IPS-11a (cell line): ENCODE data around the gene IQGAP2.
"Not testable (repeated sequence)": the region's sequence is repeated elsewhere in the genome, so short reads cannot be mapped to it uniquely, and the experiment has no call there.

Experiments used
- H3K4me3 ChIP-seq: one replicate; pipeline ENCODE4 v1.5.1; 2013; ENCODE audit warnings: low read depth, low read length, control low read depth

IQGAP2 gene

DNA sequence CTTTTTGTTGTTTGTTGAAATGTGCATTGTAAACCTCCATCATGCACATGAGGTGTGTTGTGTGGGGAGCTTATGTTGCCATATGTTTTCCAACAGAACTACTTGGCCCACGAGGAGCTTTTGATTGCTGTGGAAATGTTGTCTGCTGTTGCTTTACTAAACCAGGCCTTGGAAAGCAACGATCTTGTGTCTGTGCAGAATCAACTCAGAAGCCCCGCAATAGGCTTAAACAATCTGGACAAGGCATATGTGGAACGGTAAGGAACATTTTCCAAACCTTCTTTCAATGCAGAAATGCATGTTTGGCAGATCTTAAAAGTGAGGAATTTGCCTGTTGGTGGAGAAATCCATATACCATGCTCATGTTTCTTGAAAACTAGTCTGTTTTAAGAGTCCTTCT is 197.6 kb downstream of the IQGAP2 start:
- H3K4me3 ChIP-seq, result no peak overlapping the region

- no peak overlapping the region for H3K4me3 ChIP-seq
Observed at GRCh38 chr5:76601470-76601869, 198.4 kb downstream of the IQGAP2 start.

DNA sequence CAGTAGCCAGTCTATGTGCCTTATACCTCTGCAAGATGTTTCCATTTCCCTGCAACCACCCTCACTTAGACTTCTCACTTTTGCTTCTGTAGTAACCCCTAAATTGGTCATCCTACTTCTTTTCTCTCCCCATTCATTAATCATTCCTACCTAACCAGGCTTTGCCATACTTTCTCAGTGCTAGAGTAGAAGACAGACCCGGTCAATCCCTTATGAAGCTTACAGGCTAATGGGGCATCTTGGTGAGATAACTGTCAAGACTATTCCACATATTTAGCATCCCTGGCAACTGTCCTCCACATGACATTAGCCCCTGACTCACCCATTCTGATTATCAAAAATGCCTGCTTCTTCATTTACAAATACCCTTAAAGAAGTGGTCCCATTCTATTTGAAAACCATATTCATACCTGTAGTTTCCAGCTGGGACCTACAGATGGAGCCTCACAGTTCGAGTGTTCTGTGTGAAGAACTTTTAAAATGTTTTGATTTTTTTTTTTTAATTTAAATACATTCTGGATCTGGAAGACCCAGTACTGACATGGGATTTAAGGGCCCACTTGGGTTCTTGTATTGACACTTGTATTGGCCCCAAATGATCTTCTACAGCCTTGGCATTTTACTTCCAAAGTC is 199.1 kb downstream of the IQGAP2 start:
- H3K4me3 ChIP-seq, result no peak overlapping the region

DNA sequence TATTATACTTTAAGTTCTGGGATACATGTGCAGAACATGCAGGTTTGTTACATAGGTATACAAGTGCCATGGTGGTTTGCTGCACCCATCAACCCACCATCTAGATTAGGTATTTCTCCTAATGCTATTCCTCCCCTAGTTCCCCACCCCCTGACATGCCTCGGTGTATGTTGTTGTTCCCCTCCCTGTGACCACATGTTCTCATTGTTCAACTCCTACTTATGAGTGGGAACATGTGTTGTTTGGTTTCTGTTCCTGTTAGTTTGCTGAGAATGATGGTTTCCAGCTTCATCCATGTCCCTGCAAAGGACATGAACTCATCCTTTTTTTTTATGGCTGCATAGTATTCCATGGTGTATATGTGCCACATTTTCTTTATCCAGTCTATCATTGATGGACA is 200.9 kb downstream of the IQGAP2 start:
- H3K4me3 ChIP-seq, result not testable (repeated sequence)

- no peak overlapping the region for H3K4me3 ChIP-seq
Observed at GRCh38 chr5:76604838-76605237, 201.8 kb downstream of the IQGAP2 start.

GRCh38 chr5:76606701-76607100 is 203.6 kb downstream of the IQGAP2 start:
- no peak overlapping the region for H3K4me3 ChIP-seq

DNA sequence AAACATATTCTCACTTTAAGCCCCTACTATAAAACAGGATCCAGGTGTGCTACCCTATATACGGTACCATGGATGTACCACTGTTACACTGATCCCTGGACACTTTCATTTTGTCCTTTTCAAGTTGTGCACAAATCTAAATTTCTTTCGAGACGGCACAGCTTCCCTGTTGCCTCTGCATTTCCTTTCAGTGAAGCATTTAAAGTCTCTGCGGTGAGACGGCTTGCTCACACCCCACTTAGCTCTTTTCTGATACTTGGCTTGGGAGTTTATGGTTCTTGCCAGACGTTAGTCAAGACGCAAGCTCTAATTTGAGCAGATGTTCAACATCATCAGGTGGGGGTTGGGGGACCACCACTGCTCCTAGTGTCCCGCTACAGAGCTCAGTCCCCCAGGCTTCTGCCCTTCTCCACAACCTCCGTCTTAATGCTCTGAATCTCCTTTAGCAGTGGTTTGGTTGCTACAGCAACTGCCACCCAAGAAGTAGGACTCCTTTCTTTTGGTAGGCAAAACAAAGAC is 204.3 kb downstream of the IQGAP2 start:
- H3K4me3 ChIP-seq, result no peak overlapping the region

DNA sequence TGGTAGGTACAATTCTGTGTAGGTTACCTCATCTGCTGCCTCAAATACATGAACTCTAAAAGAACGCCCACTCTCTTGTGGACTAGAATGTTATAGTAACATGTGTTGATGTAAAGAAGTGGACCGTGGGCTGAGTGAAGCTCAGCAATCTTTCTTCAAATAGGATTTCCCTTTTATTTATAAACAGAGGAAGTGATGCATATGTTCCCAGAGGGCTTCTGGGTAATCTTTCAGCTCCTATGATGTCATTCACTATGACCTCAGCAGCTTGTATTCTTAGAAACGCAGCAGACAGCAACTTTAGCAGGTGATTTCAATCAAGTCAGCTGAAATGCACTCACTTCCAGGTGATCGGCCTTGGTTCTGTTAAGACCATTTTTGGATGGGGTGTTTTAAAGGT is 205.7 kb downstream of the IQGAP2 start:
- H3K4me3 ChIP-seq, result no peak overlapping the region

DNA sequence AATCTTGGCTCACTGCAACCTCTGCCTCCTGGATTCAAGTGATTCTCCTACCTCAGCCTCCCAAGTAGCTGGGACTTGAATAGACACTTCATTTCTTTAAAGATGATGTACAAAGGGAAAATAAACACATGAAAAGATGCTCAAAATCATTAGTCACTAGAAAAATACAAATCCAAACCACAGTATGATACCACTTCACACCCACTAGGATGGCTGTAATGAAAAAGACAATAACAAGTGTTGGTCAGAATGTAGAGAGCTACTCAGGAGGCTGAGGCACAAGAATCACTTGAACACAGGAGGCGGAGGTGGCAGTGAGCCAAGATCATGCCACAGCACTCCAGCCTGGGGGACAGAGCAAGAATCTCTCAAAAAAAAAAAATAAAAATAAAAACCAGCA is 207.1 kb downstream of the IQGAP2 start:
- no peak overlapping the region for H3K4me3 ChIP-seq

- H3K4me3 ChIP-seq, result no peak overlapping the region
Observed at GRCh38 chr5:76612942-76613341, 209.9 kb downstream of the IQGAP2 start.

GRCh38 chr5:76615759-76616158 is 212.7 kb downstream of the IQGAP2 start:
- no peak overlapping the region for H3K4me3 ChIP-seq

GRCh38 chr5:76616206-76616605 is 213.1 kb downstream of the IQGAP2 start:
- no peak overlapping the region for H3K4me3 ChIP-seq

DNA sequence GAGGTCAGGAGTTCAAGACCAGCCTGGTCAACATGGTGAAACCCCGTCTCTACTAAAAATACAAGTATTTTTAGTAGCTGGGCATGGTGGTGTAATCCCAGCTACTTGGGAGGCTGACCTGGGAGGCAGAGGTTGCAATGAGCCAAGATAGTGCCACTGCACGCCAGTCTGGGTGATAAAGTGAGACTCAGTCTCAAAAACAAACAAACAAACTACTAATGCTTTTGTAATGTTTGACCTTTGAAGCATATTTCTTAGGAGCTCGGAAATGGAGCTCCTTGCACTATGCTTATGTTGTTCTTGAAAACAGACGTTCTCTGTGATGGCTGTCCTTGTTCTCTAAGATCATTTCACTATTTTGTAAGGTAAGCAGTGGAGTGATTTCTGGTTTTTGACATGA is 214.1 kb downstream of the IQGAP2 start:
- no peak overlapping the region for H3K4me3 ChIP-seq

DNA sequence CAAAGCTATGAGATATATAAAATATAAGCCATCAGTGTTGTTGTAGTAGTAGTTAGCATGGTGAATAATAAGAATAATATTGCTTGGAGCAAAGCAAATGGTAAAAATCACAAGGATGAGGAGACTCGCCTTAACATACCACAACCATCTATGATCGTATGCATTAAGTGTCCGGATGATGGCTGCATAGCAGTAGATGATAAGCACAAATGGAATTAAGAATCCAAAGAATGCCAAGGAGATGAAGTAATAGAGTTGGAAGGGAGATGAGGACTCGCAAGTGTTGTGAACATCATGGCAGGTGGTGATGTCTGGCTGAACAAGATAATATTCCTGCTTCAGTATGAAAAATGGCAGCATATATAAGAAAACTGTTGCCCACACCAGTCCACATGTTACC is 214.6 kb downstream of the IQGAP2 start:
- no peak overlapping the region for H3K4me3 ChIP-seq

DNA sequence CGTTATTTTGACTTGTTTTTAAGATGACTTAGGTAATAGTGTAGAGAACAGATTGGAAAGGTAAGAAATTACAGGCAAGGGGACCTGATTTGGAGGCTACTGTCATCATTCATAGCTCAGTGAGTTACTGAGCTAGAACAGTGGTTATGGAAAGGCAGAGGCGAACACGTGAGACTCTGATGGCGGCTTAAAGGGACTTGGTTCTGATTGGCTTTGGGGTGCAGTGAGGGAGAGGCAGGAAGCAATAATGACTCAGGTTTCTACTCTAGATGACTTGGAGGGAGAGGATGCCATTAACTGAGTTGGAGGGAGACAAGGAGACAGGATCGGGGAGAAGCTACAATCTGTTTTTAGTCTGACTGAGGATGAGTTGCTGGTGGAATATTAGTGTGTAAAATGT is 217.1 kb downstream of the IQGAP2 start:
- H3K4me3 ChIP-seq, result no peak overlapping the region

DNA sequence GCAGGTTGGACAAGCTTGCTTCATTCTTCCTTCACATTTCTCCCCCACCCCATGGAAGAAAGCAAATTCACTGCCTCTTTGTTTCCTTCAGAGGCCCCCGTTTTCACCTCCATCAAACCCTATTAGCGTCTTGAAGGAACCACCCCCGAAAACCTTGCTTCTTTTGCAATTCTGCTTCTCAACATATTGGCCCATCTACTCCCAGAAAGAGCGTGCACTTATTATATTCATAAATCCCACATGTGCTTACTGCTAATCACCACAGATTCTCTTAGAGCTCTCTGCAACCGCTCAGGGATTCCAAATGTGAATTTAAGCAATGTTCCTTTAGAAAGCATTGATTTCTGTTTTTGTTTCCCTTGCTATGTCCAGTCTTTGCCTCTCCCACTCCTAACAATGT is 219.0 kb downstream of the IQGAP2 start:
- no peak overlapping the region for H3K4me3 ChIP-seq

DNA sequence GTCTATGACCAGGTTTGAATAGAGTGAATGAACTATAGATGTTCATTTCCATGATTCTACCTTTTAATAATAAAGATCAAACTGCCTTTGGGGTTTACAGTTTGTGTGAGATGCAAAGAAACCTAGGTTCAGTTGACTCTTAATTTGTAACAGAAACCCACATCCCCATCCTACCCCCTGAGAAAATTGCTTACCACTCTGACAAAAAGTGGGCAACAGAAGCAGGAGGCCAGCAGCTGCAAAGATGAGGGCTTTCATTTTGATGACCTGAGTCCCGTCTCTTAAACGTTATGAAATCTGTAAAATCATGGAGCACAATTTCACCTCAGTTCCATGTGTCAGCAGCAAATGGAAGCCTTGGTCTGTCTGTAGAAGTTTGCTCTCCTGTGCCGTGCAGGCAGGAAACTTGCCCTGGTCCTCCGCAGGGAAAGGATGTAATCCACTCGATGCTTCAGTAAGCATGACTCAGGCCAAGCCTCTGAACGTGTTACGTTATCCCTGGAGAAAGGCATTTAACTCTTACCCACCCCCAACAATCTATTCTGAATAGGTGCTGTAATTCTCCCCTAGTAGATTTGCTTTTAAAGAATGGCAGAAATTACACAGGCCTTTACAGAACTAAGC is 220.0 kb downstream of the IQGAP2 start, which contains the start of gene F2RL2:
Gene F2RL2 (minus strand): TSS at position 431 of the 624 bp plus-strand sequence. CDS start 173 bp downstream, at position 258.
- H3K4me3 ChIP-seq, result no peak within 1 kb of the TSS

DNA sequence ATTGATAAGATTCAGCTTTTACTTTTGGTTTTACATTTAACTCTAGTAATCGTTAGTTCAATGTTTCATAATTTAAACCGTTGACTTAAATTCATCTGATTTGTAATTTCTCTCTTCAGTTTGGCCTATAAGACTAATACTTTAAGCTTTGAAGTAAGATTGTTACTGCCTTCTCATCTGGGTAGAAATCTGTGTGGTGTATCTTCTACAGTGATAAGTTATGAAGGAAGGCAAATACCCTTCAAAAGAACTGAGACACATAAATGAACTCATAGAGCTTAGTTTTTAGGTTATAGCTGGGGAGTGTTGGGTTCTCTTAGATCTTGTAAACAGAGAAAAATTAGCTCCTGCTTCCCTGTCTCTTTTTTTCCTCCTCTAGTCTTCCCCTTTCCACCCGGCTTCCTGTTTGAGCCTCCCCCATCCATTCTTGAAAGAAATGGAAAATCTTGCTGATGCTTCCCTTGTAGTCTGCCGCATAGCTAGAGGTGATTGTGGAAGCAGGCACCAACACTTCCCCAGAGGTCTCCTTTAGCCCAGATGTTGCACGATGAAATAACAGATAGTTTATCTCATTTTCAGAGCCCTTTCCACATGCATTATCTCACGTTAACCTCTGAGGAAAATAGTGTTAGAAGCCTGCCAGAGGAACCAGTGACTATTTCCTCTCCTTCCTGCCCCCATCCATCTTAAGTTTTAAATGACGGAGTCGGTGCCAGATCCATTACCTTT is 222.2 kb downstream of the IQGAP2 start:
- no peak overlapping the region for H3K4me3 ChIP-seq

DNA sequence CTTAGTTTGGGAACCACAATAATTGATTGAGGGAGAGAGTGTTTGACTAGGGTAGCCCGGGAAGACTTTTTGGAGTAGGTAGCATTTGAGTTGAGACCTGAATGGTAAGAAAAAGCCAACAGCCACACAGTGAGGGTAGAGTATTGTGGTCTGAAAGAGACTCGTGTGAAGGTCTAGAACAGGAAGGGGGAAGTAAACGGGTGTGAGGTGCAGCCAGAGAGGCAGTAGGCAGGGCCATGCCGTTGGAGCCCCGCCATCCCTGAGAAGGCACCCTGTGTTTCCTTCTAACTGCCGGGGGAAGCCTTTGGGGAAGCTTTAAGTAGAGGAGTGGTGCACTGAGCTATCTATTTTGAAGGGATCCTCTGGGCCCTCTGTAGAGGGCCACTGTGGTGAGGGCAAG is 223.7 kb downstream of the IQGAP2 start:
- no peak overlapping the region for H3K4me3 ChIP-seq

DNA sequence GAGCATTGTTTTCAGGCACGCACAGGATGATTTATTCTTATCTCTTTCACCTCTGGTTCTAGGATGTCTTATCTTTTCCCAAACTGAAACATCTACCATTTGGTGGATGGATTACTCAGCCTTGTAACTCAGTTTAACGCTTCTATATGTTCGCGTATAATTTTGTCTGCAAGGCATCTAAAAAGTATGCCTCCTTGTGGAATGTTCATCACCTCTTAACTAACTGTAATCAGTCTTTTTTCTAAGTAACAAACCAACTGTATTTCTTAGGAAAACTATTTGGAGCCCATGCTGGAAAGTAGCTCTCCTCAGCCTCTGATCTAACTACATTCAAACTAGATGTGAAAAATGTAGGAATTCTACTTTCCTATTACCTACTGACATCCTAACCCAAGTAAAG is 231.6 kb downstream of the IQGAP2 start:
- H3K4me3 ChIP-seq, result no peak overlapping the region

DNA sequence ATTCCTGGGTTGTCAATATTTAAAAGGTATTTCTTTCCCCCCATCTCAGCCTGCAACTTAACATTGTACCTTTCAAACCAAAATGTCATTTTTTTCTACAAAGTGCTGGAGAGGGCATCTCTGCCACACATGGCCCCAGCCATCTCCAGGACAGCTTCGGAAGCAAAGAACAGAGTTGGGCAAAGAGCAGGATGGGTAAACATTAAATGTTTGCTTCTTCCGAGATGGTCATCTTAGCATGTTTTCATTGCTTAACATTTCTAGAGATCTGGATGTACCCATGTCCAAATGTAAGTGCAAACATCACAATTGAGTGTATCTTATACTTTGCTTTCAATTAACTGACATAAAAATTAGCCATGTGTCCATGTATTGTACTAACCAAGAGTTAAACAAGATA is 234.4 kb downstream of the IQGAP2 start:
- H3K4me3 ChIP-seq, result no peak overlapping the region

DNA sequence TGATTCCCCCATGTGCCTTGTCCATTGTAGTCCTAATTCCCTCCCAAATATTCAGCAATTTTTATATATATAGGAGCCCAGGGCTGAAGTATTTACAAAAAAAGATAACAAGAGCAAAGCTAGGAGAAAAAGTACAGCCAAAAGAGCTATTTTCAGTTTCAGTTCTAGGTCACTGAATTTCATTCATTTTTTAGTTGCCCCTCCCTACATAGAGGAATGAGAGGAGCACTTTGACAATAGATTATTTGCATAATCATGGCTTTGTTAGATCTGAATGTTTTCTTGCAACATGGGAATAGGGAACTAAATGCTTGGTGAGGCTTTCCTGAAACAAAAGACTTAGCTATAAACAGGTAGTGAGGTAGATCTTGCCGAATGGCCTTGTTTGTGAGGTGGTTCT is 235.4 kb downstream of the IQGAP2 start:
- no peak overlapping the region for H3K4me3 ChIP-seq
